Ovary (tissue), 9 donors: ENCODE results near the gene DCAF15. TPM values are rescaled to one million over a fixed set of nuclear protein-coding genes. Genes with fewer than 3 reads are reported as not detected.

Experiments used
- DNase-seq, 5 donors: peaks; one replicate each; pipeline ENCODE4 v3.0.0-alpha.2; 2019 to 2020
- H3K27ac ChIP-seq, 2 donors: fragments of 200-600 bp; one replicate each; pipeline versions ENCODE4 v1.5.1 to v1.8.0; 2019 to 2022
- H3K27me3 ChIP-seq: fragments of 200-600 bp; one replicate; pipeline ENCODE4 v1.8.0; 2022
- H3K36me3 ChIP-seq: fragments of 200-600 bp; sonication (generic); one replicate; pipeline ENCODE4 v1.5.1; 2019
- H3K4me1 ChIP-seq: one replicate; pipeline ENCODE4 v1.8.1; 2013; ENCODE audit warnings: mild to moderate bottlenecking, moderate library complexity; ENCODE audit not compliant: insufficient read depth
- H3K4me3 ChIP-seq: fragments of 200-600 bp; sonication (generic); one replicate; pipeline ENCODE4 v1.5.1; 2017
- H3K9me3 ChIP-seq, 2 donors: fragments of 200-600 bp in 1 of 2; sonication (generic) in 1 of 2; one replicate each; pipeline versions ENCODE4 v1.5.1 to v1.8.1; 2013 to 2019; ENCODE audit warnings: mild to moderate bottlenecking in 1 of 2, moderate library complexity in 1 of 2
- CTCF ChIP-seq, 3 donors: fragments of 450-650 bp in 2 of 3; fragments of 200-600 bp in 1 of 3; IDR thresholded peaks; one replicate each; pipeline versions ENCODE4 v1.5.1 to v1.8.0; 2016 to 2022; ENCODE audit warnings: antibody characterized with exemption in 3 of 3, mild to moderate bottlenecking in 1 of 3
- EP300 ChIP-seq: sonication (generic); formaldehyde crosslinking; IDR thresholded peaks from one replicate; pipeline ENCODE4 v1.6.1; 2017; ENCODE audit warnings: antibody characterized with exemption
- POLR2A ChIP-seq: fragments of 450-650 bp; IDR thresholded peaks from one replicate; pipeline ENCODE4 v1.6.1; 2017; ENCODE audit warnings: antibody characterized with exemption, mild to moderate bottlenecking, moderate library complexity
- WGBS, 3 donors: extraction: QIAGEN DNeasy Blood & Tissue Kit in 1 of 3; methylation state at CpG; one replicate each; pipeline versions ENCODE4 v1.1.5 to v1.1.7; 2013 to 2017; 5-methylcytosine and 5-hydroxymethylcytosine counted together
- intact Hi-C, 4 donors: fragments of 100-400 bp; cut with DNase I; formaldehyde crosslinking; loops; one replicate each; pipeline versions ENCODE4 v1.11.0 to v1.15.1; 2022 to 2023
- polyA plus RNA-seq, 2 donors: library from polyadenylated mRNA; stranded (reverse); fragments of 200-250 nt in 1 of 2; fragments of 350-450 nt in 1 of 2; fragmentation: Illumina TruSeq in 1 of 2; extraction: RNeasy Lipid Tissue Mini Kit (QIAGEN cat#74804) in 1 of 2; gene quantifications; one replicate each; pipeline ENCODE4 v1.2.3, GENCODE V29; 2013 to 2014
- total RNA-seq, 7 donors: library from RNA; depleted of rRNA in 2 of 7; stranded (reverse); fragments of >200 nt in 2 of 7; fragmentation: NEBNext Ultra II Directional in 3 of 7; extraction: Animal tissue kit (Norgen Biotek cat#: 25700) in 3 of 7; gene quantifications; one replicate each; pipeline versions ENCODE4 v1.1.0 to v1.2.4, GENCODE V29; 2016 to 2023
- donor health status: DM: no; HTN: no; CAD: no; lungs with moderate emphysema.
- donor health status: DM: no; HTN: no; CAD: no.
- donor health status: Bipolar disorder and iron deficiency.
- donor health status: DM: yes; HTN: yes; CAD: no.
- donor health status: DM: no; HTN: no; CAD: no.
- donor health status: DM: yes; HTN: yes; CAD: no.

DCAF15 gene
- total and polyA plus RNA-seq, 9 donors: 5.0 to 29.1 (median 23.4) TPM

GRCh38 chr19:14006766-14007562 is 54.7 kb downstream of the DCAF15 start:
- DNase-seq: peak in 3 of 5 donors; percentile 91 to 93 (median 93)
- no peaks in the 10 kb centered on the region for H3K36me3 ChIP-seq

More at GRCh38 chr19:14006766-14007562, 54.7 kb downstream of the DCAF15 start:
- no peaks in the 10 kb centered on the region for H3K4me1 ChIP-seq
- intact Hi-C loops: loop anchor here in 1 of 4 donors (5.0 kb wide), 1 partner anchor 55 kb away; the partner anchor contains the start of gene DCAF15
- H3K4me3 ChIP-seq: peak overlapping the region; percentile 85
- peak; percentile 90 for TF ChIP-seq EP300
- peak in 1 of 3 donors; percentile 25 for TF ChIP-seq CTCF (IDR thresholded peaks at IDR 0.05)
- peak; percentile 54 for TF ChIP-seq POLR2A
- 4 to 7% (median 6%) methylated on average over 34 to 56 of the region's 56 CpGs for WGBS, 3 donors
- no peaks in the 10 kb centered on the region for H3K9me3 ChIP-seq
- H3K27me3 ChIP-seq: no peaks in the 10 kb centered on the region
- peak overlapping the region; percentile 92 to 97 for H3K27ac ChIP-seq

Other genes with a start within 250 kb of the DCAF15 start
- 10 to 100 TPM; 27.5 to 52.6 (median 43.1) TPM for gene MRI1, start 188.0 kb upstream of the DCAF15 start, total RNA-seq
- gene MRI1, start 188.0 kb upstream of the DCAF15 start, polyA plus RNA-seq: 10 to 100 TPM; 13.9 to 34.2 TPM
- gene C19orf53, start 178.1 kb upstream of the DCAF15 start, total RNA-seq: 100 to 1,000 TPM in 2 of 7 donors, 10 to 100 TPM in 5; 76.4 to 298 (median 91.3) TPM
- gene C19orf53, start 178.1 kb upstream of the DCAF15 start, polyA plus RNA-seq: 100 to 1,000 TPM in 1 of 2 donors, 10 to 100 TPM in 1; 62.5 to 156 TPM
- gene ZSWIM4, start 157.1 kb upstream of the DCAF15 start, total RNA-seq: 1 to 10 TPM; 2.6 to 7.9 (median 4.6) TPM
- 1 to 10 TPM; 1.2 to 3.8 TPM for gene ZSWIM4, start 157.1 kb upstream of the DCAF15 start, polyA plus RNA-seq
- gene NANOS3, start 75.4 kb upstream of the DCAF15 start, total RNA-seq: 1 to 10 TPM in 3 of 7 donors, under 1 TPM in 1, not detected in 3; 0.98 to 2.4 (median 1.3) TPM
- under 1 TPM in 1 of 2 donors, not detected in 1; 0.30 TPM for gene NANOS3, start 75.4 kb upstream of the DCAF15 start, polyA plus RNA-seq
- gene BRME1, start 46.4 kb upstream of the DCAF15 start, total RNA-seq: 1 to 10 TPM; 1.3 to 3.7 (median 2.3) TPM
- gene BRME1, start 46.4 kb upstream of the DCAF15 start, polyA plus RNA-seq: 1 to 10 TPM in 1 of 2 donors, under 1 TPM in 1; 0.57 to 2.8 TPM
- 10 to 100 TPM; 21.0 to 38.1 (median 29.7) TPM for gene CC2D1A, start 46.3 kb upstream of the DCAF15 start, total RNA-seq
- gene CC2D1A, start 46.3 kb upstream of the DCAF15 start, polyA plus RNA-seq: 10 to 100 TPM; 13.1 to 24.1 TPM
- 1 to 10 TPM in 5 of 7 donors, under 1 TPM in 2; 0.48 to 3.8 (median 1.4) TPM for gene PODNL1, start 14.1 kb upstream of the DCAF15 start, total RNA-seq
- gene PODNL1, start 14.1 kb upstream of the DCAF15 start, polyA plus RNA-seq: 1 to 10 TPM in 1 of 2 donors, under 1 TPM in 1; 0.63 to 3.7 TPM
- gene RFX1, start 53.8 kb downstream of the DCAF15 start, total RNA-seq: 10 to 100 TPM in 5 of 7 donors, 1 to 10 TPM in 2; 2.4 to 16.1 (median 14.7) TPM
- 1 to 10 TPM; 1.2 to 7.6 TPM for gene RFX1, start 53.8 kb downstream of the DCAF15 start, polyA plus RNA-seq
- not detected for gene RLN3, start 75.6 kb downstream of the DCAF15 start, total RNA-seq
- gene RLN3, start 75.6 kb downstream of the DCAF15 start, polyA plus RNA-seq: not detected
- 1 to 10 TPM in 5 of 7 donors, under 1 TPM in 2; 0.48 to 4.3 (median 1.8) TPM for gene IL27RA, start 79.3 kb downstream of the DCAF15 start, total RNA-seq
- 1 to 10 TPM; 2.1 to 2.4 TPM for gene IL27RA, start 79.3 kb downstream of the DCAF15 start, polyA plus RNA-seq
- 1 to 10 TPM in 1 of 7 donors, under 1 TPM in 4, not detected in 2; 0.17 to 2.6 (median 0.48) TPM for gene PALM3, start 109.6 kb downstream of the DCAF15 start, total RNA-seq
- under 1 TPM; 0.20 to 0.33 TPM for gene PALM3, start 109.6 kb downstream of the DCAF15 start, polyA plus RNA-seq
- 10 to 100 TPM in 1 of 7 donors, 1 to 10 TPM in 1, under 1 TPM in 5; 0.28 to 13.9 (median 0.53) TPM for gene MISP3, start 120.3 kb downstream of the DCAF15 start, total RNA-seq
- gene MISP3, start 120.3 kb downstream of the DCAF15 start, polyA plus RNA-seq: 1 to 10 TPM in 1 of 2 donors, under 1 TPM in 1; 0.80 to 1.3 TPM
- gene C19orf67, start 133.3 kb downstream of the DCAF15 start, total RNA-seq: not detected
- under 1 TPM in 1 of 2 donors, not detected in 1; 0.08 TPM for gene C19orf67, start 133.3 kb downstream of the DCAF15 start, polyA plus RNA-seq
- 10 to 100 TPM; 13.6 to 68.3 (median 41.0) TPM for gene SAMD1, start 138.2 kb downstream of the DCAF15 start, total RNA-seq
- 10 to 100 TPM; 10.5 to 23.6 TPM for gene SAMD1, start 138.2 kb downstream of the DCAF15 start, polyA plus RNA-seq
- gene PRKACA, start 165.3 kb downstream of the DCAF15 start, total RNA-seq: 100 to 1,000 TPM in 5 of 7 donors, 10 to 100 TPM in 2; 33.3 to 280 (median 201) TPM
- gene PRKACA, start 165.3 kb downstream of the DCAF15 start, polyA plus RNA-seq: 100 to 1,000 TPM; 104 to 207 TPM
- gene ASF1B, start 184.1 kb downstream of the DCAF15 start, total RNA-seq: 1 to 10 TPM in 4 of 7 donors, under 1 TPM in 3; 0.12 to 4.9 (median 1.0) TPM
- gene ASF1B, start 184.1 kb downstream of the DCAF15 start, polyA plus RNA-seq: 1 to 10 TPM in 1 of 2 donors, under 1 TPM in 1; 0.99 to 1.6 TPM